GM12891 (cell line): ENCODE results near the gene CD209.

Experiments
- DNase-seq: peaks from one replicate; pipeline ENCODE4 v3.0.0; 2011; ENCODE audit warnings: low spot score; ENCODE audit not compliant: insufficient read length
- FAIRE-seq: peaks from 2 replicates; lab custom pipeline; 2011; peaks lifted over from hg19 to GRCh38; lab: Jason Lieb, UNC
- PAX5 ChIP-seq: IDR thresholded peaks from 2 replicates; pipeline ENCODE4 v1.6.1; 2011; ENCODE audit warnings: low read length, moderate library complexity, mild to moderate bottlenecking; ENCODE audit not compliant: insufficient read depth, severe bottlenecking
- POLR2A ChIP-seq: IDR thresholded peaks from 2 replicates; pipeline ENCODE4 v1.6.1; 2011; ENCODE audit warnings: low read depth, low read length, control low read depth
- POLR2AphosphoS5 ChIP-seq: IDR thresholded peaks from 2 replicates; pipeline ENCODE4 v1.6.1; 2011; ENCODE audit warnings: low read depth, low read length, control low read depth
- POU2F2 ChIP-seq: IDR thresholded peaks from 2 replicates; pipeline ENCODE4 v1.6.1; 2011; ENCODE audit warnings: low read depth, mild to moderate bottlenecking, control low read depth, low read length, moderate library complexity
- SPI1 ChIP-seq: IDR thresholded peaks from 2 replicates; pipeline ENCODE4 v1.6.1; 2011; ENCODE audit warnings: low read depth, low read length, control low read depth
- TAF1 ChIP-seq: IDR thresholded peaks from 2 replicates; pipeline ENCODE4 v1.6.1; 2011; ENCODE audit warnings: low read depth, low read length, control low read depth

CD209 gene

GRCh38 chr19:7729831-7730285 lies 17.5 kb downstream of the CD209 start:
- TF ChIP-seq SPI1 (no peak), POLR2AphosphoS5 (no peak), POLR2A (no peak), PAX5 (no peak), TAF1 (no peak), POU2F2 (no peak)
- DNase-seq (no peak), FAIRE-seq (peak; percentile 38)

- TF ChIP-seq PAX5 (no peak), POU2F2 (no peak), SPI1 (no peak), POLR2A (no peak), TAF1 (no peak), POLR2AphosphoS5 (no peak)
- peak; percentile 82 for FAIRE-seq
- no peak for DNase-seq
Observed at GRCh38 chr19:7729211-7729610, 18.1 kb downstream of the CD209 start.

GRCh38 chr19:7725791-7726190 lies 21.5 kb downstream of the CD209 start:
- no peak for FAIRE-seq

GRCh38 chr19:7722231-7722651 lies 25.1 kb downstream of the CD209 start:
- FAIRE-seq (peak; percentile 88), DNase-seq (no peak)
- no peak for TF ChIP-seq POLR2A
- no peak for TF ChIP-seq POU2F2
- TF ChIP-seq POLR2AphosphoS5, result no peak
- TF ChIP-seq SPI1, result no peak

More at GRCh38 chr19:7725791-7726190, 21.5 kb downstream of the CD209 start:
- TF ChIP-seq PAX5 (no peak), POU2F2 (no peak), POLR2A (no peak), TAF1 (no peak), POLR2AphosphoS5 (no peak), SPI1 (no peak)
- no peak for DNase-seq

- no peak for DNase-seq
- FAIRE-seq, result no peak
Observed at GRCh38 chr19:7720351-7720750, 27.0 kb downstream of the CD209 start.

GRCh38 chr19:7718668-7719067 lies 28.7 kb downstream of the CD209 start:
- FAIRE-seq (no peak), DNase-seq (no peak)
- TF ChIP-seq PAX5 (no peak), TAF1 (no peak), SPI1 (no peak), POU2F2 (no peak), POLR2AphosphoS5 (no peak)

More at GRCh38 chr19:7720351-7720750, 27.0 kb downstream of the CD209 start:
- no peak for TF ChIP-seq PAX5
- TF ChIP-seq POLR2AphosphoS5, result no peak
- TF ChIP-seq SPI1, result no peak

- DNase-seq (no peak), FAIRE-seq (no peak)
- TF ChIP-seq PAX5 (no peak), POLR2AphosphoS5 (no peak), TAF1 (no peak), POLR2A (no peak), POU2F2 (no peak)
Observed at GRCh38 chr19:7716762-7717161, 30.6 kb downstream of the CD209 start.

GRCh38 chr19:7715671-7716070 lies 31.7 kb downstream of the CD209 start:
- DNase-seq (no peak), FAIRE-seq (no peak)
- no peak for TF ChIP-seq POLR2AphosphoS5
- TF ChIP-seq TAF1, result no peak
- no peak for TF ChIP-seq POLR2A
- TF ChIP-seq PAX5, result no peak
- no peak for TF ChIP-seq SPI1
- TF ChIP-seq POU2F2, result no peak

- DNase-seq, result no peak
- TF ChIP-seq POLR2AphosphoS5, result no peak
- TF ChIP-seq POLR2A, result no peak
- TF ChIP-seq PAX5, result no peak
- TF ChIP-seq POU2F2, result no peak
- no peak for TF ChIP-seq SPI1
- TF ChIP-seq TAF1, result no peak
- peak; percentile 41 for FAIRE-seq
Observed at GRCh38 chr19:7710616-7711015, 36.7 kb downstream of the CD209 start.

- no peak for DNase-seq
- TF ChIP-seq TAF1 (no peak), POLR2A (no peak), PAX5 (no peak), POLR2AphosphoS5 (no peak), POU2F2 (no peak), SPI1 (no peak)
- FAIRE-seq, result no peak
Observed at GRCh38 chr19:7709932-7710460, 37.3 kb downstream of the CD209 start.
